ENCODE data around the gene PARD3.

The PARD3 gene

GRCh38 chr10:34088208-34088794 lies 726.8 kb downstream of the PARD3 start:
- no peak for DNase-seq (ENCODE audit: low read depth)
- no peak overlapping the region for H3K4me3 ChIP-seq (ENCODE audit: low read depth, low read length)
- TF ChIP-seq CTCF (IDR thresholded peaks at IDR 0.05; ENCODE audit: insufficient read depth, low read depth, low read length, missing control alignments) = no peak

- TF ChIP-seq CTCF (IDR thresholded peaks at IDR 0.05; ENCODE audit: insufficient read depth, low read depth, low read length, missing control alignments) = no peak
- H3K4me3 ChIP-seq (ENCODE audit: low read depth, low read length) = no peak overlapping the region
- no peak for DNase-seq (ENCODE audit: low read depth)
Measured at GRCh38 chr10:34087095-34087418, 728.0 kb downstream of the PARD3 start.

GRCh38 chr10:34083567-34083966 lies 731.5 kb downstream of the PARD3 start:
- DNase-seq (ENCODE audit: low read depth) = no peak
- H3K4me3 ChIP-seq (ENCODE audit: low read depth, low read length) = no peak overlapping the region
- no peak for TF ChIP-seq CTCF (IDR thresholded peaks at IDR 0.05; ENCODE audit: insufficient read depth, low read depth, low read length, missing control alignments)

- no peak for DNase-seq (ENCODE audit: low read depth)
- H3K4me3 ChIP-seq (ENCODE audit: low read depth, low read length) = no peak overlapping the region
- no peak for TF ChIP-seq CTCF (IDR thresholded peaks at IDR 0.05; ENCODE audit: insufficient read depth, low read depth, low read length, missing control alignments)
Measured at GRCh38 chr10:34081948-34082347, 733.1 kb downstream of the PARD3 start.

- no peak overlapping the region for H3K4me3 ChIP-seq (ENCODE audit: low read depth, low read length)
- DNase-seq (ENCODE audit: low read depth) = no peak
- no peak for TF ChIP-seq CTCF (IDR thresholded peaks at IDR 0.05; ENCODE audit: insufficient read depth, low read depth, low read length, missing control alignments)
Measured at GRCh38 chr10:34081347-34081743, 733.8 kb downstream of the PARD3 start.

- DNase-seq (ENCODE audit: low read depth) = no peak
- no peak overlapping the region for H3K4me3 ChIP-seq (ENCODE audit: low read depth, low read length)
- TF ChIP-seq CTCF (IDR thresholded peaks at IDR 0.05; ENCODE audit: insufficient read depth, low read depth, low read length, missing control alignments) = no peak
Measured at GRCh38 chr10:34080485-34081346, 734.4 kb downstream of the PARD3 start.
